ENCODE measurements around the gene TBC1D3I. TPM values are rescaled to one million over a fixed set of nuclear protein-coding genes. Genes with fewer than 3 reads are reported as not detected.

The TBC1D3I gene
- total and polyA plus RNA-seq, 2 of the 4 experiments (the other 2 are of a cell fraction) = 0.07 TPM; not detected in 1

DNA sequence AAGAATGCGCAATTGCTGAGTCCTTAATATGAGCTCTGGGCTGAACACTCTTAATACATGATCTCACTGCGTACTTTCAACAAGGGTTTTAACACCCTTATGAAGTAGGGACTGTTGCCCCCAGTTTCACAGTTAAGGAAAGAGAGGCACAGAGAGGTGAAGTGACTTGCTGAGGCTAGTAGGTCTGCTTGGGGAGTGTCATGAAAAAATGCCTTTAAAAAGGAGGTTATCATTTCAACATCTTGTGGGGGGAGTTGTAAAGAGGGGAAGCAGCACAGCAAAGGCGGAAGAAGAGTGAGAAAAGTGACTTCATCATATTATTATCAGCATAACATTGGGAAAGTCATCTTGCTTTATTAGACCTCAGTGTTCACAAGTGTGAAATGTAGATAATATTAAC is 51.4 kb downstream of the TBC1D3I start:
- no peak overlapping the region for H3K9ac ChIP-seq (ENCODE audit: low read depth, low read length)
- no peaks in the 10 kb centered on the region for H3K9me3 ChIP-seq (ENCODE audit: control insufficient read depth, insufficient read depth, low read length)
- H3K14ac ChIP-seq (replicated peaks; ENCODE audit: low read depth, low read length) = no peak overlapping the region
- H4K20me1 ChIP-seq (ENCODE audit: insufficient read depth, low read length) = no peaks in the 10 kb centered on the region
- no peaks in the 10 kb centered on the region for H3K9me1 ChIP-seq (ENCODE audit: insufficient read depth, low read length)
- no peaks in the 10 kb centered on the region for H3K4me1 ChIP-seq (ENCODE audit: control insufficient read depth, insufficient read depth, low read length)
- no peak overlapping the region for H3K4me2 ChIP-seq (ENCODE audit: low read depth, low read length)
- H3K27ac ChIP-seq (ENCODE audit: insufficient read depth, low read length) = no peak overlapping the region
- H3K36me3 ChIP-seq (ENCODE audit: control insufficient read depth, insufficient read depth, low read length) = no peaks in the 10 kb centered on the region
- H3K27me3 ChIP-seq (ENCODE audit: control insufficient read depth, insufficient read depth, low read length) = no peaks in the 10 kb centered on the region; the same call in none of the 2 replicates
- H2AK5ac ChIP-seq (ENCODE audit: low read depth, low read length) = no peak overlapping the region
- no peak overlapping the region for H4K8ac ChIP-seq (ENCODE audit: low read depth in 2 of 2, low read length in 2 of 2)
- no peak overlapping the region for H3K18ac ChIP-seq (ENCODE audit: low read depth, low read length)
- no peak overlapping the region for H2AK9ac ChIP-seq (replicated peaks; ENCODE audit: low read depth, low read length, poor library complexity)
- no peak overlapping the region for H3K4ac ChIP-seq (ENCODE audit: low read depth, low read length)
- intact Hi-C loops (cut with micrococcal nuclease) = no loop called here
- CTCF ChIA-PET = no interaction called here
- no peak overlapping the region for H2BK5ac ChIP-seq (ENCODE audit: low read depth, low read length, poor library complexity, severe bottlenecking)
- no peak overlapping the region for H3K56ac ChIP-seq (ENCODE audit: extremely low read depth, insufficient read depth, low read length)
- H3K79me1 ChIP-seq (ENCODE audit: low read depth in 1 of 2, low read length in 2 of 2) = no peaks in the 10 kb centered on the region
- BruUV-seq (replicated peaks) = no TSS peak
- H3K4me3 ChIP-seq (ENCODE audit: insufficient read depth, low read depth, low read length) = no peak overlapping the region
- DNase-seq (no peak), ATAC-seq (ENCODE audit: low read depth) (no peak)
- no peak overlapping the region for H2AFZ ChIP-seq (replicated peaks; ENCODE audit: low read length, poor library complexity)
- TF ChIP-seq MAFK (IDR thresholded peaks at IDR 0.05; ENCODE audit: low read depth, low read length) = no peak
- TF ChIP-seq MXI1 (IDR thresholded peaks at IDR 0.05; ENCODE audit: borderline replicate concordance, low read depth, low read length) = no peak
- TF ChIP-seq POLR2A (IDR thresholded peaks at IDR 0.05; ENCODE audit: low read depth, low read length) = no peak
- no peak for TF ChIP-seq CHD1 (IDR thresholded peaks at IDR 0.05; ENCODE audit: low read depth, low read length)
- TF ChIP-seq, protein P1, sequence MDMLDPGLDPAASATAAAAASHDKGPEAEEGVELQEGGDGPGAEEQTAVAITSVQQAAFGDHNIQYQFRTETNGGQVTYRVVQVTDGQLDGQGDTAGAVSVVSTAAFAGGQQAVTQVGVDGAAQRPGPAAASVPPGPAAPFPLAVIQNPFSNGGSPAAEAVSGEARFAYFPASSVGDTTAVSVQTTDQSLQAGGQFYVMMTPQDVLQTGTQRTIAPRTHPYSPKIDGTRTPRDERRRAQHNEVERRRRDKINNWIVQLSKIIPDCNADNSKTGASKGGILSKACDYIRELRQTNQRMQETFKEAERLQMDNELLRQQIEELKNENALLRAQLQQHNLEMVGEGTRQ (IDR thresholded peaks at IDR 0.05; ENCODE audit: low read depth, low read length) = no peak
- TF ChIP-seq RAD21 (IDR thresholded peaks at IDR 0.05; ENCODE audit: low read length) = no peak
- no peak for TF ChIP-seq SMC3 (IDR thresholded peaks at IDR 0.05; ENCODE audit: low read depth, low read length)
- TF ChIP-seq ELK1 (IDR thresholded peaks at IDR 0.05; ENCODE audit: borderline replicate concordance, low read depth, low read length) = no peak
- TF ChIP-seq BHLHE40 (IDR thresholded peaks at IDR 0.05; ENCODE audit: low read depth, low read length) = no peak
- no peak for TF ChIP-seq RCOR1 (IDR thresholded peaks at IDR 0.05; ENCODE audit: insufficient replicate concordance, low read length)
- no peak for TF ChIP-seq RFX5 (IDR thresholded peaks at IDR 0.05; ENCODE audit: low read depth, low read length)
- no peak for TF ChIP-seq FOS (IDR thresholded peaks at IDR 0.05; ENCODE audit: low read depth, low read length)
- TF ChIP-seq CTCF (conservative IDR thresholded peaks at IDR 0.05; ENCODE audit: low read depth, low read length) = no peak
- TF ChIP-seq MAZ (IDR thresholded peaks at IDR 0.05; ENCODE audit: borderline replicate concordance, low read depth, low read length) = no peak
- TF ChIP-seq NFE2L2 (IDR thresholded peaks at IDR 0.05; ENCODE audit: low read depth, low read length) = no peak
- no peak for TF ChIP-seq CEBPB (IDR thresholded peaks at IDR 0.05; ENCODE audit: low read depth, low read length)
- 100% methylated on average over 1 of the region's 3 CpGs; no CpG with 5 or more reads in 1 of the 2 experiments for WGBS, 2 experiments (ENCODE audit: extremely low coverage in 2 of 2, insufficient read length in 1 of 2)
- H2BK15ac ChIP-seq (ENCODE audit: low read depth, low read length) = no peak overlapping the region
- no peak overlapping the region for H2BK120ac ChIP-seq (ENCODE audit: low read depth, low read length)
- H2BK20ac ChIP-seq (ENCODE audit: low read depth, low read length) = no peak overlapping the region
- POLR2A ChIA-PET (ENCODE audit: unreplicated experiment) = no interaction called here
- no peak overlapping the region for H4K91ac ChIP-seq (ENCODE audit: insufficient read depth, low read depth, low read length)
- dilution Hi-C loops (cut with HindIII; ENCODE audit: low sequenced_read_pairs, unreplicated experiment) = no loop called here
- in situ Hi-C loops (cut with MboI; ENCODE audit: low sequenced_read_pairs) = loop anchor here (25.0 kb wide), 1 partner anchor 249 kb away; no protein-coding TSS in a partner anchor
- no peak overlapping the region for H4K5ac ChIP-seq (ENCODE audit: low read depth, low read length)
- no peak overlapping the region for H3K23ac ChIP-seq (ENCODE audit: low read depth, low read length)
